Heart left ventricle (tissue), 16 donors: ENCODE data around the gene ASTL. TPM values are rescaled to one million over a fixed set of nuclear protein-coding genes. Genes with fewer than 3 reads are reported as not detected.
A peak's percentile ranks its signal among the peaks of the same experiment; 100 is the strongest.

ENCODE experiments used
- ATAC-seq, 4 donors: fragments of 200-7000 bp; cut with Tn5 transposase; one replicate each; pipeline ENCODE4 v1.9.1; 2020 to 2022; ENCODE audit warnings: moderate library complexity in 4 of 4, mild to moderate bottlenecking in 3 of 4, moderate number of reproducible peaks in 1 of 4
- DNase-seq, 5 donors: peaks; one replicate each; pipeline ENCODE4 v3.0.0-alpha.2; 2020
- H3K27ac ChIP-seq, 12 donors: fragments of 200-600 bp; sonication (generic) in 4 of 12; one replicate each; pipeline versions ENCODE4 v1.5.0 to v1.8.0; 2016 to 2022; ENCODE audit warnings: mild to moderate bottlenecking in 2 of 12
- H3K27me3 ChIP-seq, 9 donors: fragments of 200-600 bp; sonication (generic) in 2 of 9; one replicate each; pipeline versions ENCODE4 v1.5.1 to v1.8.0; 2016 to 2022; ENCODE audit warnings: mild to moderate bottlenecking in 3 of 9
- H3K36me3 ChIP-seq, 9 donors: fragments of 200-600 bp; sonication (generic) in 2 of 9; one replicate each; pipeline versions ENCODE4 v1.5.0 to v1.8.0; 2018 to 2022; ENCODE audit warnings: mild to moderate bottlenecking in 2 of 9
- H3K4me1 ChIP-seq, 12 donors: fragments of 200-600 bp; sonication (generic) in 4 of 12; one replicate each; pipeline versions ENCODE4 v1.5.0 to v1.8.0; 2016 to 2022; ENCODE audit warnings: mild to moderate bottlenecking in 3 of 12
- H3K4me3 ChIP-seq, 12 donors: fragments of 200-600 bp; sonication (generic) in 4 of 12; one replicate each; pipeline versions ENCODE4 v1.5.0 to v1.8.0; 2017 to 2022; ENCODE audit warnings: mild to moderate bottlenecking in 9 of 12, moderate library complexity in 4 of 12
- H3K9me3 ChIP-seq, 12 donors: fragments of 200-600 bp; sonication (generic) in 4 of 12; one replicate each; pipeline versions ENCODE4 v1.5.0 to v1.8.0; 2016 to 2022; ENCODE audit warnings: mild to moderate bottlenecking in 1 of 12
- CTCF ChIP-seq, 12 donors: fragments of 200-600 bp; sonication (generic) in 4 of 12; IDR thresholded peaks; one replicate each; pipeline versions ENCODE4 v1.5.0 to v1.8.0; 2018 to 2022; ENCODE audit warnings: antibody characterized with exemption in 12 of 12, mild to moderate bottlenecking in 5 of 12
- POLR2A ChIP-seq, 2 donors: fragments of 450-650 bp; IDR thresholded peaks; one replicate each; pipeline ENCODE4 v1.6.1; 2017; ENCODE audit warnings: antibody characterized with exemption in 2 of 2, mild to moderate bottlenecking in 2 of 2, moderate library complexity in 2 of 2
- WGBS, 4 donors: extraction: QIAGEN DNeasy Blood & Tissue Kit in 2 of 4; methylation state at CpG; one replicate each; pipeline versions ENCODE4 v1.1.5 to v1.1.7; 2013 to 2018; 5-methylcytosine and 5-hydroxymethylcytosine counted together
- intact Hi-C, 10 donors: fragments of 100-400 bp; cut with DNase I; formaldehyde crosslinking; loops; one replicate each; pipeline versions ENCODE4 v1.11.1 to v1.14.2; 2022
- polyA plus RNA-seq, 2 donors: library from polyadenylated mRNA; stranded (reverse); fragments of 200-250 nt; gene quantifications; one replicate each; pipeline ENCODE4 v1.2.3, GENCODE V29; 2013
- total RNA-seq, 9 donors: library from RNA; depleted of rRNA in 2 of 9; stranded (reverse); fragments of >200 nt in 2 of 9; fragmentation: NEBNext Ultra II Directional in 3 of 9; extraction: Animal tissue kit (Norgen Biotek cat#: 25700) in 3 of 9; gene quantifications; one replicate each; pipeline versions ENCODE4 v1.1.0 to v1.2.4, GENCODE V29; 2016 to 2023
- donor health status: ischemic (EF 13 %, LVEDD 7.1; RV severe dilation, severe dysfunction).
- donor health status: healthy with polysubstance abuse.
- donor health status: DM: no; HTN: yes; CAD: no.
- donor health status: DM: no; HTN: no; CAD: no.
- donor health status: ischemic (EF 25% LVEDD 6.9; RV normal size, moderate dysfunction).
- donor health status: ischemic (EF 25% LVEDD 5.7; RV mildly dilated, moderate dysfunction).
- donor health status: healthy.
- donor health status: DM: yes; HTN: yes; CAD: no.
- donor health status: ischemic (EF 35%, LVEDD 5.7; RV mildly dilated, moderate dysfunction).
- donor health status: nonischemic (EF 11% LVEDD 7.7; RV severe dilation, severe dysfunction).
- donor health status: DM: yes; HTN: yes; CAD: no.
- donor health status: PGD.
- donor health status: ischemic (EF 29% LVEDD 5.4; RV normal size, mild dysfunction).
- donor health status: nonischemic (EF 23%, LVEDD 6.1; RV moderate dilation, normal function).

The ASTL gene
- total and polyA plus RNA-seq, 11 donors: 0.14 TPM; not detected in 10

DNA sequence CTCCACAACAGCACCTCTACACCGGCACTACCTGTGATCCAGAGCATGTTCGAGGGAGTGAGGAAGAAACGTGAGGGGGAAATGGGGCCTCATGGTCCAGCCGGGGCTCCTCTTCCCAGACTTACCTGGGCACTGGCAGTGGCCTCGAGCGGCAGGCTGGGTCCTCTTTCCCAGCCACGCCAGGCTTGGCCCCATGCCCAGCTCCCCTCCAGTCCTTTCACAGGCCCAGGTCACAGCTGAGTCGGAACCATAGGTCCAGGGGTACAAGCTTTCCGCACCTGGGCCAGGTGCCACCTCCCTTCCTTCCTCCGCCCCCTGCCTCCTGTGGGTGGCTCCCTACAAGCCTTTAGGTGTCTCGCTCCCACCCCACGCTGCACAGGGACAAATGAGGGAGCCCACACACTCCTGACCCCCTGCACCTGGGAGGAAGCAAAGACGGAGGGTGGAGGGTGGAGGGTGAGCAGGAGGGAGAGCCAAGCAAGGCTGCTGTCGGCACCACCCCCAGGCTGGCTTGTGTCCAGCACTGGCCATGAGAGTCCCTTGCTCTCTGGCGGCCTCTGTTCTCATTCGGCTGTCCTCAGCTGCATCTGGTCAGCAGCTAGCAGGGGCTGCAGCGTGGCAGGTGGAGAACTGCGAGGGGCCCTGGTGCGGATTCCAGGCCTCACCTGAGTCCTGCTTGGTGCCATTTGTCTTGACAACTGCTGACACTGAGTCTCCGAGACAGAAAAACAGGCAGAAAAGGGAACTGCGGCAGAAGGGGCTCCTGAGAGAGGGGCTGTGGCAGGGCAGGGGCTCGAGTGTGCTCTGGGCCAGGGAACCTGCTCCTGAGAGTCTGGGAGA is 48.7 kb downstream of the ASTL start:
- intact Hi-C loops: no loop called here
- no peaks in the 10 kb centered on the region for H3K36me3 ChIP-seq
- peak overlapping the region in 5 of 12 donors; percentile 29 to 48 (median 39) for H3K27ac ChIP-seq
- H3K9me3 ChIP-seq: no peaks in the 10 kb centered on the region
- no peak overlapping the region for H3K4me3 ChIP-seq
- H3K4me1 ChIP-seq: peaks cover 4 to 48% (median 14%) of the 10 kb centered on the region in 12 donors
- 69 to 79% (median 73%) methylated on average over 16 to 22 of the region's 22 CpGs for WGBS, 4 donors
- ATAC-seq (peak in 3 of 4 donors; percentile 40 to 66 (median 52)), DNase-seq (peak; percentile 55 to 80 (median 67))
- no peak for TF ChIP-seq CTCF (IDR thresholded peaks at IDR 0.05)
- no peak for TF ChIP-seq POLR2A (IDR thresholded peaks at IDR 0.05)
- H3K27me3 ChIP-seq: no peaks in the 10 kb centered on the region

- Histone ChIP-seq H3K27me3 (no peaks in the 10 kb centered on the region), H3K36me3 (no peaks in the 10 kb centered on the region), H3K4me3 (no peak overlapping the region), H3K27ac (no peak overlapping the region), H3K9me3 (no peaks in the 10 kb centered on the region), H3K4me1 (peaks cover 5 to 57% (median 23%) of the 10 kb centered on the region in 12 donors)
- intact Hi-C loops: no loop called here
- TF ChIP-seq CTCF (IDR thresholded peaks at IDR 0.05) (no peak), POLR2A (IDR thresholded peaks at IDR 0.05) (no peak)
- WGBS, 4 donors: 84 to 93% (median 84%) methylated on average over 11 to 19 of the region's 19 CpGs
- DNase-seq (peak in 1 of 5 donors; percentile 18), ATAC-seq (no peak)
These were observed 49.7 kb downstream of the ASTL start for GRCh38 chr2:96088340-96089335.

DNA sequence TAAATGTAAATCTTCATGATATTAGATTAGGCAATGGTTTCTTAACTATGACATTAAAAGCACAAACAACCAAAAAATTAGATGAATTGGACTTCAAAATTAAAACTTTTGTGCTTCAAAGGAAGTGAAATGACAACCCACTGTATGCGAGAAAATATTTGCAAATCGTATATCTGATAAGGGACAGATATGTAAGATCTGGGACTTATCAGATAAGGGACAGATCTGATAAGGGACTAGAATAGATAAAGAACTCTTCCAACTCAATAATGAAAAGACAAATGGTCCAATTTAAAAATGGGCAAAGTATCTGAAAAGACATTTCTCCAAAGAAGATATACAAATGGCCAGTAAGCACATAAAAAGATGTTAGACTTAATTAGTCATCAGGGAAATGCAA is 51.2 kb downstream of the ASTL start:
- Histone ChIP-seq H3K27ac (no peak overlapping the region), H3K27me3 (no peaks in the 10 kb centered on the region), H3K4me3 (no peak overlapping the region), H3K9me3 (no peaks in the 10 kb centered on the region), H3K36me3 (no peaks in the 10 kb centered on the region), H3K4me1 (peaks cover 10 to 69% (median 35%) of the 10 kb centered on the region in 12 donors)
- no peak for TF ChIP-seq POLR2A (IDR thresholded peaks at IDR 0.05)
- no peak for TF ChIP-seq CTCF (IDR thresholded peaks at IDR 0.05)
- 79 to 89% (median 83%) methylated on average over 2 of the region's 2 CpGs for WGBS, 4 donors
- DNase-seq (no peak), ATAC-seq (no peak)
- intact Hi-C loops: no loop called here
